Adrenal gland (tissue), 5 donors: ENCODE data around the gene MTM1.

Experiments
- CTCF ChIP-seq, 6 experiments: fragments of 450-650 bp in 4 of 6; fragments of 200-600 bp in 2 of 6; sonication (generic) in 1 of 6; IDR thresholded peaks; 1 replicate in 5 of 6; 2 replicates in 1 of 6; pipeline versions ENCODE4 v1.5.1 to v1.8.0; 2016 to 2021; ENCODE audit warnings: antibody characterized with exemption in 6 of 6, mild to moderate bottlenecking in 2 of 6, moderate library complexity in 1 of 6
- POLR2A ChIP-seq, 2 donors: fragments of 450-650 bp; IDR thresholded peaks; one replicate each; pipeline ENCODE4 v1.6.1; 2017; ENCODE audit warnings: antibody characterized with exemption in 2 of 2, mild to moderate bottlenecking in 2 of 2, moderate library complexity in 1 of 2
- donor health status: DM: no; HTN: no; CAD: no.

DNA sequence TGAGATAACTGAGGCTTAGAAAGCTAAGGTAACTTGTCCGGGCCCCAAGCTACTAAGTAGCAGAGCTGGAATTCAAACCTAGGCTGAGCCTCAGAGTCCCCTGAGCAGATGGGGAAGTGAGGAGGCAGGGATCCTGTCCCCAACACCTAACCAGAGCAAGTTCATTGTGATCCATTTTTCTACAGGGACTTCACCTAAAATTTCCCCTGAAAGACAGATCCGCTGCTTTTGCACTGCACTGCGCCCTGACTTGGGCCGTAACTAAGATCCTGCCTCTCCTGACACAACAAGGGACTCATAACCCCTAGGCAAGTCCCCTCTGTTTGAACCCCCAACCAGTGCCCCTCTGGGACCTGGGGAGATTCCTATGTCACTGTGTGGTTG is 25.6 kb upstream of the MTM1 start:
- TF ChIP-seq CTCF (IDR thresholded peaks at IDR 0.05) (no peak), POLR2A (IDR thresholded peaks at IDR 0.05) (no peak)
